IMR-90 (cell line): Measurements from ENCODE around the gene CENPP. TPM values are rescaled to one million over a fixed set of nuclear protein-coding genes. Genes with fewer than 3 reads are reported as not detected.

Experiments
- ATAC-seq: fragments of 200-7000 bp; cut with Tn5 transposase; 2 replicates; pipeline ENCODE4 v1.9.1; 2020; ENCODE audit warnings: low read depth, mild to moderate bottlenecking, moderate library complexity
- BruUV-seq: library from RNA; stranded (reverse); fragments of 400-500 nt; replicated peaks from 2 replicates; lab custom pipeline; 2021; lab: Mats Ljungman, UMichigan
- CTCF ChIA-PET: fragments of 300-600 bp; formaldehyde crosslinking; extraction: SDS; loops from one replicate; lab custom pipeline; 2021; ENCODE audit warnings: antibody characterized with exemption; lab: Yijun Ruan, JAX
- POLR2A ChIA-PET: fragments of 300-600 bp; sonication (Branson Sonifier 250); formaldehyde crosslinking; loops from one replicate; lab custom pipeline; 2022; ENCODE audit warnings: antibody characterized with exemption; ENCODE audit not compliant: unreplicated experiment; lab: Charles Lee
- DNase-seq: peaks from one replicate; pipeline ENCODE4 v3.0.0; 2013
- H2AFZ ChIP-seq: replicated peaks from 2 replicates; pipeline ENCODE3; 2013; ENCODE audit warnings: low read length, mild to moderate bottlenecking; ENCODE audit not compliant: poor library complexity
- H2AK5ac ChIP-seq: 2 replicates; pipeline ENCODE4 v1.6.1; 2013; ENCODE audit warnings: low read depth, low read length, inconsistent platforms
- H2AK9ac ChIP-seq: replicated peaks from 2 replicates; pipeline ENCODE3; 2013; ENCODE audit warnings: mild to moderate bottlenecking, low read depth, low read length, moderate library complexity; ENCODE audit not compliant: poor library complexity
- H2BK120ac ChIP-seq: 2 replicates; pipeline ENCODE4 v1.6.1; 2013; ENCODE audit warnings: low read depth, low read length, inconsistent platforms
- H2BK15ac ChIP-seq: 3 replicates; pipeline ENCODE4 v1.6.1; 2013; ENCODE audit warnings: low read depth, low read length, inconsistent platforms
- H2BK20ac ChIP-seq: 2 replicates; pipeline ENCODE4 v1.6.1; 2013; ENCODE audit warnings: low read depth, mild to moderate bottlenecking, inconsistent platforms, low read length, moderate library complexity
- H2BK5ac ChIP-seq: 2 replicates; pipeline ENCODE4 v1.6.1; 2013; ENCODE audit warnings: mild to moderate bottlenecking, low read depth, low read length, inconsistent platforms; ENCODE audit not compliant: poor library complexity, severe bottlenecking
- H3K14ac ChIP-seq: replicated peaks from 2 replicates; pipeline ENCODE4 v1.6.1; 2013; ENCODE audit warnings: low read depth, low read length, inconsistent platforms
- H3K18ac ChIP-seq: 2 replicates; pipeline ENCODE4 v1.6.1; 2013; ENCODE audit warnings: low read depth, low read length, control low read depth
- H3K23ac ChIP-seq: 2 replicates; pipeline ENCODE4 v1.6.1; 2013; ENCODE audit warnings: low read depth, low read length, inconsistent platforms
- H3K27ac ChIP-seq: 2 replicates; pipeline ENCODE4 v1.5.1; 2013; ENCODE audit warnings: mild to moderate bottlenecking, control low read depth, low read length; ENCODE audit not compliant: insufficient read depth
- H3K27me3 ChIP-seq: 2 replicates; pipeline ENCODE4 v1.6.1; 2013; ENCODE audit warnings: low read length; ENCODE audit not compliant: control insufficient read depth, insufficient read depth
- H3K36me3 ChIP-seq: 2 replicates; pipeline ENCODE4 v1.6.1; 2013; ENCODE audit warnings: low read length, mixed read lengths; ENCODE audit not compliant: control insufficient read depth, insufficient read depth
- H3K4ac ChIP-seq: 2 replicates; pipeline ENCODE4 v1.6.1; 2013; ENCODE audit warnings: low read depth, low read length, inconsistent platforms
- H3K4me1 ChIP-seq: 2 replicates; pipeline ENCODE4 v1.6.1; 2013; ENCODE audit warnings: low read length, mixed read lengths; ENCODE audit not compliant: control insufficient read depth, insufficient read depth
- H3K4me2 ChIP-seq: 2 replicates; pipeline ENCODE4 v1.6.1; 2013; ENCODE audit warnings: low read depth, mild to moderate bottlenecking, control low read depth, low read length, moderate library complexity
- H3K4me3 ChIP-seq: 2 replicates; pipeline ENCODE4 v1.5.1; 2013; ENCODE audit warnings: low read depth, mild to moderate bottlenecking, control low read depth, low read length, moderate library complexity; ENCODE audit not compliant: insufficient read depth
- H3K56ac ChIP-seq: 2 replicates; pipeline ENCODE4 v1.6.1; 2013; ENCODE audit warnings: low read length, inconsistent platforms; ENCODE audit not compliant: insufficient read depth; ENCODE audit errors: extremely low read depth
- H3K79me1 ChIP-seq, 2 experiments: 2 replicates each; pipeline ENCODE4 v1.6.1; 2013; ENCODE audit warnings: low read length in 2 of 2, inconsistent platforms in 1 of 2, low read depth in 1 of 2
- H3K9ac ChIP-seq: 2 replicates; pipeline ENCODE4 v1.6.1; 2013; ENCODE audit warnings: low read depth, low read length, control low read depth
- H3K9me1 ChIP-seq: 2 replicates; pipeline ENCODE4 v1.6.1; 2013; ENCODE audit warnings: low read length, inconsistent platforms; ENCODE audit not compliant: insufficient read depth
- H3K9me3 ChIP-seq: 2 replicates; pipeline ENCODE4 v1.6.1; 2013; ENCODE audit warnings: low read length; ENCODE audit not compliant: control insufficient read depth, insufficient read depth
- H4K20me1 ChIP-seq: 2 replicates; pipeline ENCODE4 v1.6.1; 2013; ENCODE audit warnings: low read length, inconsistent platforms; ENCODE audit not compliant: insufficient read depth
- H4K5ac ChIP-seq: 2 replicates; pipeline ENCODE4 v1.6.1; 2013; ENCODE audit warnings: mild to moderate bottlenecking, low read depth, low read length, control low read depth
- H4K8ac ChIP-seq, 2 experiments: 2 replicates each; pipeline ENCODE4 v1.6.1; 2013; ENCODE audit warnings: low read depth in 2 of 2, low read length in 2 of 2, control low read depth in 1 of 2, inconsistent platforms in 1 of 2
- H4K91ac ChIP-seq: 2 replicates; pipeline ENCODE4 v1.6.1; 2013; ENCODE audit warnings: low read depth, low read length, inconsistent platforms; ENCODE audit not compliant: insufficient read depth
- FOS ChIP-seq: fragments of 150-350 bp; IDR thresholded peaks from 2 replicates; pipeline ENCODE4 v1.6.1; 2016; ENCODE audit warnings: low read depth, low read length
- MAZ ChIP-seq: IDR thresholded peaks from 2 replicates; pipeline ENCODE4 v1.6.1; 2012; ENCODE audit warnings: low read depth, mild to moderate bottlenecking, low read length, improper control_type of control experiment, moderate library complexity, borderline replicate concordance
- RFX5 ChIP-seq: IDR thresholded peaks from 2 replicates; pipeline ENCODE4 v1.8.0; 2012; ENCODE audit warnings: low read depth, mild to moderate bottlenecking, low read length, moderate library complexity
- WGBS, 2 experiments: methylation state at CpG; one replicate each; pipeline versions ENCODE4 v1.1.5 to v1.1.7; 2013; ENCODE audit warnings: missing lambda C conversion rate in 2 of 2; ENCODE audit not compliant: insufficient read length in 1 of 2; ENCODE audit errors: extremely low coverage in 2 of 2; 5-methylcytosine and 5-hydroxymethylcytosine counted together
- dilution Hi-C: fragments of 300-500 bp; cut with HindIII; formaldehyde crosslinking; loops from one replicate; pipeline ENCODE4 v1.14.3; 2018; ENCODE audit warnings: low sequenced_read_pairs; ENCODE audit not compliant: unreplicated experiment
- in situ Hi-C: fragments of 300-500 bp; cut with MboI; formaldehyde crosslinking; loops from 3 replicates; pipeline ENCODE4 v1.14.3; 2019; ENCODE audit warnings: low sequenced_read_pairs, inconsistent platforms, mixed read lengths
- intact Hi-C: fragments of 100-400 bp; cut with micrococcal nuclease; formaldehyde crosslinking; loops from 2 replicates; pipeline ENCODE4 v1.10.0; 2022
- polyA plus RNA-seq, 3 experiments: library from polyadenylated mRNA; depleted of rRNA; stranded (reverse); fragments of >200 nt; gene quantifications; 2 replicates each; pipeline ENCODE4 v1.2.3, GENCODE V29; 2012; ENCODE audit warnings: low replicate concordance in 1 of 3
- total RNA-seq: library from RNA; depleted of rRNA; stranded (reverse); fragments of >200 nt; gene quantifications from 2 replicates; pipeline ENCODE4 v1.2.3, GENCODE V29; 2012

Gene CENPP
- total and polyA plus RNA-seq, 2 of the 4 experiments (the other 2 are of a cell fraction) = 1.4 to 2.0 TPM

DNA sequence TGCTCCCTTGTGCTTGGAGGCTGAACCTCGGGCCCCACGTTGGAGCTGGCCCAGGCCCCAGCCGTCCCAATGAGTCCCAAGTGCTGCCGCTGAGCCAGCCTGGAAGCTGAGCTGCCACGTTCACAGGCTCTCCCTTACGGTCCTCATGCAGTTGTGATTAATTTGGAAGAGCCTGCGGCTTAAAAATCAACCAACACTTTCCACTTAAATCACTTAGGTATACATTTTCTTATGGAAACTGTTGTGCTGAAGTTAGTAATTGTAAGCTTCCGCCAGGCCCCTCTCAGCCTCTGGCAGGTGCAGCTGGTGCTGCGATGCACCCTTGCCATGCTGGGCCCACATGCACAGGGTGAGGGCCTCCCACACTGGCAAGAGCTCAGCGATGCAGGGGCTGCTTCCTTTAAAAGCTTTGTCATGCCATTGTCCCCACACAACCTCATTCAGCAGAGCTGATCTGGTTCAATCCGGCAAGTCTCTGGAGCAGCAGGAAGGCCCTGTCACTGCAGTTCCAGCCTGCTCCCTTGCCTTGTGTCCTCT lies 283.2 kb downstream of the CENPP start:
- no peaks in the 10 kb centered on the region; a peak in 1 of 4 replicates for H3K79me1 ChIP-seq

More for the DNA sequence above, 283.2 kb downstream of the CENPP start:
- Histone ChIP-seq H3K18ac (no peak overlapping the region), H3K27ac (no peak overlapping the region), H3K27me3 (no peaks in the 10 kb centered on the region), H3K4me3 (no peak overlapping the region), H2AFZ (no peak overlapping the region), H3K9me3 (no peaks in the 10 kb centered on the region; the same call in 1 of the 2 replicates), H4K20me1 (no peaks in the 10 kb centered on the region), H4K8ac (no peak overlapping the region), H3K4me1 (peaks cover 3% of the 10 kb centered on the region), H2BK5ac (no peak overlapping the region), H3K56ac (no peak overlapping the region), H4K91ac (no peak overlapping the region), H4K5ac (no peak overlapping the region), H3K36me3 (peaks cover 17% of the 10 kb centered on the region), H3K23ac (no peak overlapping the region; the same call in 1 of the 2 replicates), H3K9ac (no peak overlapping the region), H3K4me2 (no peak overlapping the region), H3K9me1 (peaks cover 14% of the 10 kb centered on the region), H2BK20ac (no peak overlapping the region), H2BK15ac (no peak overlapping the region), H3K4ac (0 out of 2 replicates have a peak overlapping the region, but pooled peaks have one; percentile 0), H3K14ac (no peak overlapping the region), H2AK5ac (no peak overlapping the region), H2AK9ac (no peak overlapping the region), H2BK120ac (no peak overlapping the region; the same call in 1 of the 2 replicates)
- POLR2A ChIA-PET = no interaction called here
- BruUV-seq = no TSS peak
- ATAC-seq (peak; percentile 22), DNase-seq (no peak)
- no peak for TF ChIP-seq MAZ
- TF ChIP-seq FOS = no peak
- TF ChIP-seq RFX5 = no peak
- intact Hi-C loops (no loop called here), dilution Hi-C loops (no loop called here), in situ Hi-C loops (no loop called here)
- 47% methylated on average over 3 of the region's 11 CpGs; no CpG with 5 or more reads in 1 of the 2 experiments for WGBS, 2 experiments
- CTCF ChIA-PET = interaction anchor here (1.2 kb wide), 1 partner anchor 283 kb away, joined by 4 read pairs; the partner anchor contains the start of genes CENPP and NOL8
